Stimulated activated CD4-positive, alpha-beta T cell treated with anti-CD3 and anti-CD28 coated beads, Interleukin-1b, Interleukin-23, amount 100 ng/mL, for 48 hours (primary cell): ENCODE data around the gene SLC9A9.
"Not testable (repeated sequence)": the region's sequence is repeated elsewhere in the genome, so short reads cannot be mapped to it uniquely, and the experiment has no call there.

Experiments used
- DNase-seq: peaks from one replicate; pipeline ENCODE4 v3.0.0-alpha.2; 2020

Gene SLC9A9

DNA sequence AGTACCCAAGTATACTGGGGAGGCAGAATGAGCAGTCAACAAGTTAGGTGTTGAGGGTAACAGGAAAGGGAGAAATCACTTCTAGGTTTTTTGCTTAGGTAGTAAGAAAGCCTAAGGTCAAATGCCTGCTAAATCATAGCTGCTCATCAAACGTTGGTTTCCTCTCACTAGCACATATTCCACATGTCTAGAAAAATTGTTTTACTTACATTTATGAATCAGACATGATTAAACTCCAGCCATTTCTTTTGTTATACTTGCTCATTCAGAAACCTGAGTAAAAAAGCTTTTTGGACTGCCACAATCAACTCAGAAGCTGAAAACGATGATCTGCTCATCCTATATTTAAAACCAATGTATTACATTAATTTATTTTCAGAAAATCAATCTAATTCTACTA lies 40.2 kb downstream of the SLC9A9 start:
- DNase-seq: no peak

DNA sequence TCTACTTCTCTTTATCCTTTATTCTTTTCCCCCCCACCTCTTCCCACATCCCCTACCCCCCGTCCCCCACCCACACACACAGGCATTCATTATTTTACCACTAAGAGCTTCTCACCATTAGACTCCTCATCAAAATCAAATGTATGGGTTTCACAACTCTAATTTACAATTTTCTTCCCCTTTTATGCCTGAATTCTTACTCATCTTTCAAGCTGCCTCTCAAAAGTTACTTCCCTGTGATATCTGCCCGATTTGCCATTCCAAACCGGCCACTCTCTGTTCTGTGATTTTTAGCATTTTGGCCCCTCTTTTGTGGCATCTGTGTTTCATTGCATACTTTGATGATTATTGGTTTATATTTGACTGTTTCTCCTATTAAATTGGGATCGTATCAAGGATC lies 42.2 kb downstream of the SLC9A9 start:
- DNase-seq: no peak

GRCh38 chr3:143805476-143805875 lies 42.8 kb downstream of the SLC9A9 start:
- DNase-seq: not testable (repeated sequence)

GRCh38 chr3:143801046-143801445 lies 47.2 kb downstream of the SLC9A9 start:
- not testable (repeated sequence) for DNase-seq

GRCh38 chr3:143798151-143798550 lies 50.1 kb downstream of the SLC9A9 start:
- not testable (repeated sequence) for DNase-seq

DNA sequence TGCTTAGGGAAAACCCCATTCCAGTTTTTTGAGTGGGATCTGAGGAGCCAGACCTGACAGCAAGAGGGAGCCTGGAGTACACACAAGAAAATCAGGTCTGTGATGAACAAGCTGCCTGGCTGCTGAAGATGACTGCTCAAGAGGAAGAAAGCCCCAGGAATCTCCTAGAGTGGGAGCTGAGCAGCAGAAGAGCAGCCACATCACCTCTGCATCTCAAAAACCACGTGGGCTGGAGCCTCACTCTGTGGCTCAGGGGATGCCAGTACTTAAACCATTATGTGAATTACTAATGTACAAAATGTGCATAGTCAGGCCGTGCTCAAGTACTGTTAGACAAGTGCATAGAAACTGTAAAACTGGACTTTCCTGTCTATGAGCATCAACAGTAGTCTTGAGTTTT lies 52.4 kb downstream of the SLC9A9 start:
- DNase-seq: no peak

- no peak for DNase-seq
Observed at GRCh38 chr3:143794793-143795462, 53.3 kb downstream of the SLC9A9 start.

GRCh38 chr3:143793971-143794370 lies 54.3 kb downstream of the SLC9A9 start:
- DNase-seq: no peak

DNA sequence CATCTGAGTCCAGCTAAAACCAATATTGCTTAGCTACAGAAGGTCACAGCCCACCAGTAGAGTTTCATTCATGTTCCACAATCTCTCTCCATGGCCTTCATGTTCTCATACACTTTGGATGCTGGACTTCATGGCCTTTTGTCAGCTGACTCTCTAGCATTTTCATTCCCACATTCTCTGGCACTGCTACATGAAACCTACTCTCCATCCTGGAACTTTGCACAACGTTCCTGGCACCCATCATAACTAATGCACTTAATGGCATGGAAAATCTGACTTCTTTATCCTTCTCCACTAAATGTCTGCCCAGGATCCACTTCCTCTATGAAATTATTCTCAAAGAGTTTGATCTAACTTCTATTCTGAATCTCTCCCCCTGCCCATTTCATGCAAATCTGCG lies 56.9 kb downstream of the SLC9A9 start:
- DNase-seq: no peak

GRCh38 chr3:143786219-143787191 lies 61.8 kb downstream of the SLC9A9 start:
- DNase-seq: no peak

GRCh38 chr3:143784446-143784845 lies 63.8 kb downstream of the SLC9A9 start:
- DNase-seq: no peak

- DNase-seq: no peak
Observed at GRCh38 chr3:143783851-143784370, 64.4 kb downstream of the SLC9A9 start.

- no peak for DNase-seq
Observed at GRCh38 chr3:143775459-143775858, 72.8 kb downstream of the SLC9A9 start.

DNA sequence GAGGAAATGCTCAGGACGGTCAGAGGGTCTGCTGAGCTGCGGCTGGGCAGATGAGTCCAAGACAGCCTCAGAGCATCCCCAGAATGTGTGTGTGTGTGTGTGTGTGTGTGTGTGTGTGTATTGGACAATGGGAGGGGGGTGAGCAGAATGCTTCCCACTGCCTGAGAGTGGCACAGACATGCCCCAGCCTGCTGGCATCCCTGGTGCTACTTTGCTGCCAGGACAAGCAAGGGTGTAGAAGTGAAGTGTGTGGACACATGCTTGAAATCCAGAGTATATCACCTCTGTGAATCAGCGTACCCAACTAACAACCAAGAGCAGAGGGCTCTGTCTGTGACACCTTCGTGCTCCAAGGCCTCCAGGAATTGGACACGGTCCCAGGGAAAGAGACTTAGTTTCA lies 76.3 kb downstream of the SLC9A9 start:
- no peak for DNase-seq

DNA sequence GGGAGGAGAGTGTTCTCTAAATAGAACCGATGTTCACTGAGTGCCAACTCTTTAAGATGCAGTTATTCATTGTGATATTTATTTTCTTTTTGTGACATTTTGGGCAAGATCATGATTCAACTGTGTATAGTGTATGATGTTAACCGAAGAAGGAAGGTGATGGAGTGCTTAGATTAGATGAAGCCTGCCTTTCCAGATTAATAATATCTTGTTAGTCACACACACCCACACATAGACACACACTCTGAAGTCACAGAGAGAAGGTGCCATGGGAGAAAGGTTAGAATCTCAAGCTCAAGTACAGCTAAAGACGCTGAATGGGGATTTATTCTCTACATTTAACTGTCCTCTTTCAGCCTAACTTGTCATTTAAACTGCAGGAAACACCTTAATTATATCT lies 77.0 kb downstream of the SLC9A9 start:
- no peak for DNase-seq

DNA sequence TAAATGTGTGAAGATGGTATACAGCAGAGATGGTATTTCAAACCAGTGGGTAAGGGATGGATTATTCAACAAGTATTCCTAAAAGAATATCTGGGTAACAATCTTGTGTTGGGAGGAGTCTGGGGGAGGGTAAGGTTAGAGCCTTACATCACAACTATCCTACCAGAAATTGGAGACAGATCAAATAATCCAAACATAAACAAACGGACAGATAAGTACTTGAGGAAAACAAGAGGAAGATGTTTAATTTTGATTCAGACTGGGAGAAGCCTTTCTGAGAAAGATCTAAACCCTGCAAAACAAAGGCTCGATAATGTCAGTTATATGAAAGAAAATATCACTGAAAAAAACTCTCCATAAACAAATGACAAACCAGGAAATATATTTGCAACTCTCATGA lies 77.9 kb downstream of the SLC9A9 start:
- DNase-seq: no peak

DNA sequence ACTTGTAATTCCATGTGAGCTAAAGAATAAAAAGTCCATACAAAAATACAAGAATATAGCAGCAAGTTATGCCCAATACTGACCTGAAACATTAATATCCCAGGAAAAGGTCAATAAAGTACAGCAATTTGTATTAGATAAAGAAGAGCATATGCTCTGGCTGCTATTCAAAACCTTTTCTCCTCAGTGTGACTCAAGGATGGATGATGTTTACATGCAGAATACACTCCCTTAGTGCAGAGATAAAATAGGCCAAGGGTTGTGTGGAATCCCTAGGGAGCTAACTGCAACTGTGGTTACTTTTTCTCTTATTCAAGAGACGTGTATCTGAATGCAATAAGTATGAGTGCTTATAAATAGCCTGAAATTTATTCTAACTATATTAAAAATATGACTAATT lies 78.7 kb downstream of the SLC9A9 start:
- no peak for DNase-seq

- DNase-seq: no peak
Observed at GRCh38 chr3:143764840-143765239, 83.4 kb downstream of the SLC9A9 start.

GRCh38 chr3:143763564-143764162 lies 84.6 kb downstream of the SLC9A9 start:
- DNase-seq: no peak

- DNase-seq: no peak
Observed at GRCh38 chr3:143757691-143758090, 90.6 kb downstream of the SLC9A9 start.

GRCh38 chr3:143755978-143756377 lies 92.3 kb downstream of the SLC9A9 start:
- no peak for DNase-seq

DNA sequence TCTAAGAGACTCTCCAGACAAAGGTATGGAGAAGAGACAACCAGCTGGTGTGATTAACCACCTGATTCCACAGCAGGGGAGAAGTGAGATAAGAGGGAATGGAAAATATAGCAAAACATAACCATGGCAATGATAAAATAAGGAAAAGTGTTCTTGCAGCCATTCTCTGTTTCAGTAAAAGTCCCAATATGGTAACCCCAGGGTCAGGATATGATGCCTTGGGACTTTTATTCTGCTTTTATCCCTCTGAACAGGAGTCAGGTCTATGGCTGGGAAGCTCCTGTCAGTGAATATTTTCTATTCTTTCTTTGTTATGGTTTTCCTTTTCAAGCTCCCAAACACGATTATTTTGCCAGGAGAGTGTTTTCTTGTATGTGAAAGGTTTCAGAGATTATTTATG lies 94.2 kb downstream of the SLC9A9 start:
- DNase-seq: no peak

DNA sequence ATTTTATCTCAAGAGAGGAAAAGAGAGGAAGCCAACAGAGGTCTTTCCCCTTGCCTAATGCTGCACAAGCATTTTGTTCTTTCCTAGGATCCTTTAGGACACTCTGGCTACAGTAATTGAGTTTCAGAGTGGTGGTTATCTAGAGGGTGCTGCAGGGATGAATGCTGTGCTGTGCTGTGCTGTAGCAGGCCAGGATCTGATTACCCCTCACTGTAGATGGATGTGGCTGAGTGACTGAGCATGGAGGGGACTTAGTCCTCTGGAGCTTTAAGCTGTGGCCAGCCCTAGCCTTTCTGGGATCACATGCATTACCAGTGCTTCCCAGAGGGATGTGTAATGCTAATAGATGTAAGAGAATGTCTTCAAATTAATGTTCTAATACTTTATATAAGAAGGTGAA lies 94.8 kb downstream of the SLC9A9 start:
- DNase-seq: no peak

DNA sequence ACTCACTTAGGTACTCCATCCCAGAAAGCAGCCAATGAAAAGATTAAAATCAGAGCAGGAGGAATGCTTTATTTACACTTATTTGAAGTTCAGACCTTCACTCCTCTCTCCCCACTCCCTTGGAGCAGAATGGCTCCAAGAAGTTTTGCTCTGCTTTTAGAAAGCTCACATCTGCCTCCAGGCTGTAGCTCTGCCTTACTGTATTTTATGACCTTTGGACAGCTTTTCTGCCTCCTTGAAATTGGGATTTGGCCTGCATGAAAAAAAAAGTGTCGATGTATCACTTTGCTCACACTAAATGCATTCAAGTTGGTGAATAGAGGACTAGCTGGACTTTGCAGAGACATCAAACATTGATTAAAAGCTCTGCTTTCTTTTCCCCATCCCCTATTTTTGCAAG lies 95.3 kb downstream of the SLC9A9 start:
- DNase-seq: no peak
